Liver (tissue), 9 donors: Measurements from ENCODE around the gene IP6K2. TPM values are rescaled to one million over a fixed set of nuclear protein-coding genes. Genes with fewer than 3 reads are reported as not detected.
A peak's percentile ranks its signal among the peaks of the same experiment; 100 is the strongest.

Source experiments
- DNase-seq: peaks from one replicate; pipeline ENCODE4 v3.0.0-alpha.2; 2017; ENCODE audit warnings: low spot score
- H3K27ac ChIP-seq, 2 donors: one replicate each; pipeline ENCODE4 v1.7.0; 2013; ENCODE audit warnings: inconsistent platforms in 2 of 2, low read length in 2 of 2, control low read depth in 1 of 2, low read depth in 1 of 2, mild to moderate bottlenecking in 1 of 2
- H3K27me3 ChIP-seq, 4 donors: one replicate each; pipeline versions ENCODE4 v1.6.1 to v1.7.0; 2013; ENCODE audit warnings: low read length in 3 of 4, inconsistent platforms in 1 of 4, mild to moderate bottlenecking in 1 of 4, moderate library complexity in 1 of 4; ENCODE audit not compliant: control insufficient read depth in 4 of 4, insufficient read depth in 4 of 4
- H3K36me3 ChIP-seq, 4 donors: one replicate each; pipeline versions ENCODE4 v1.6.1 to v1.7.0; 2013; ENCODE audit warnings: low read length in 3 of 4, mild to moderate bottlenecking in 3 of 4, low read depth in 1 of 4, moderate library complexity in 1 of 4; ENCODE audit not compliant: control insufficient read depth in 4 of 4, insufficient read depth in 3 of 4
- H3K4me1 ChIP-seq, 4 donors: one replicate each; pipeline versions ENCODE4 v1.6.1 to v1.7.0; 2013; ENCODE audit warnings: low read length in 3 of 4, mild to moderate bottlenecking in 3 of 4, moderate library complexity in 1 of 4; ENCODE audit not compliant: control insufficient read depth in 4 of 4, insufficient read depth in 4 of 4
- H3K4me3 ChIP-seq, 3 donors: one replicate each; pipeline versions ENCODE4 v1.6.1 to v1.7.0; 2013; ENCODE audit warnings: low read length in 3 of 3, control low read depth in 1 of 3, low read depth in 1 of 3, mild to moderate bottlenecking in 1 of 3
- H3K9ac ChIP-seq, 2 donors: one replicate each; pipeline ENCODE4 v1.7.0; 2013; ENCODE audit warnings: low read length in 2 of 2, mild to moderate bottlenecking in 2 of 2, moderate library complexity in 2 of 2, control low read depth in 1 of 2, low read depth in 1 of 2
- H3K9me3 ChIP-seq, 4 donors: one replicate each; pipeline versions ENCODE4 v1.6.1 to v1.7.0; 2013; ENCODE audit warnings: low read length in 3 of 4; ENCODE audit not compliant: control insufficient read depth in 4 of 4
- ATF3 ChIP-seq: IDR thresholded peaks from 2 replicates; pipeline ENCODE4 v1.6.1; 2016; ENCODE audit warnings: antibody characterized with exemption
- CTCF ChIP-seq: fragments of 150-350 bp; IDR thresholded peaks from 2 replicates; pipeline ENCODE4 v1.5.1; 2017; ENCODE audit warnings: improper control_type of control experiment, low read depth, low read length; ENCODE audit not compliant: missing input control
- EGR1 ChIP-seq, 2 donors: IDR thresholded peaks; 2 replicates each; pipeline ENCODE4 v1.6.1; 2016 to 2018; ENCODE audit warnings: antibody characterized with exemption in 2 of 2, low read depth in 2 of 2
- FOXA1 ChIP-seq: IDR thresholded peaks from 2 replicates; pipeline ENCODE4 v1.6.1; 2016; ENCODE audit warnings: antibody characterized with exemption
- GABPA ChIP-seq, 2 donors: IDR thresholded peaks in 1 of 2; conservative IDR thresholded peaks in 1 of 2; 2 replicates each; pipeline ENCODE4 v1.6.1; 2016; ENCODE audit warnings: antibody characterized with exemption in 2 of 2, mild to moderate bottlenecking in 1 of 2, moderate library complexity in 1 of 2
- HNF4G ChIP-seq: IDR thresholded peaks from 2 replicates; pipeline ENCODE4 v1.6.1; 2016; ENCODE audit warnings: antibody characterized with exemption
- JUND ChIP-seq, 2 donors: IDR thresholded peaks; 2 replicates each; pipeline ENCODE4 v1.6.1; 2016; ENCODE audit warnings: antibody characterized with exemption in 2 of 2
- MAX ChIP-seq: IDR thresholded peaks from 2 replicates; pipeline ENCODE4 v1.6.1; 2016; ENCODE audit warnings: antibody characterized with exemption
- NR2F2 ChIP-seq: IDR thresholded peaks from 2 replicates; pipeline ENCODE4 v1.6.1; 2016; ENCODE audit warnings: antibody characterized with exemption
- RAD21 ChIP-seq, 2 donors: IDR thresholded peaks; 2 replicates each; pipeline ENCODE4 v1.6.1; 2016; ENCODE audit warnings: antibody characterized with exemption in 2 of 2, mild to moderate bottlenecking in 2 of 2
- REST ChIP-seq: IDR thresholded peaks from 2 replicates; pipeline ENCODE4 v1.6.1; 2016; ENCODE audit warnings: antibody characterized with exemption, mild to moderate bottlenecking
- YY1 ChIP-seq: IDR thresholded peaks from 2 replicates; pipeline ENCODE4 v1.6.1; 2016; ENCODE audit warnings: antibody characterized with exemption, mild to moderate bottlenecking
- ZBTB33 ChIP-seq: IDR thresholded peaks from 2 replicates; pipeline ENCODE4 v1.6.1; 2016; ENCODE audit warnings: antibody characterized with exemption
- WGBS: extraction: QIAGEN DNeasy Blood & Tissue Kit; methylation state at CpG from one replicate; pipeline ENCODE4 v1.1.7; 2013; 5-methylcytosine and 5-hydroxymethylcytosine counted together
- polyA plus RNA-seq, 2 donors: library from polyadenylated mRNA; stranded (reverse) in 1 of 2; unstranded in 1 of 2; fragments of 200-250 nt in 1 of 2; fragments of >200 nt in 1 of 2; fragmentation: Nextera tagmentation in 1 of 2; extraction: Ambion mirVana in 1 of 2; gene quantifications; one replicate each; pipeline versions ENCODE4 v1.2.1 to v1.2.3, GENCODE V29; 2013 to 2015
- total RNA-seq, 2 donors: library from RNA; depleted of rRNA; stranded (reverse); fragments of >200 nt; gene quantifications; one replicate each; pipeline ENCODE4 v1.2.3, GENCODE V29; 2014
- donor health status: healthy.
- donor health status: healthy.
- donor health status: healthy.
- donor health status: healthy.
- donor health status: healthy.

The IP6K2 gene
- total and polyA plus RNA-seq, 4 donors = 21.8 to 37.6 (median 24.3) TPM

GRCh38 chr3:48656061-48656840 lies 60.8 kb downstream of the IP6K2 start (continued):
- TF ChIP-seq MAX = no peak

GRCh38 chr3:48655606-48656005 lies 61.4 kb downstream of the IP6K2 start:
- H3K4me3 ChIP-seq = peak overlapping the region in 1 of 3 donors; percentile 59
- H3K36me3 ChIP-seq = no peaks in the 10 kb centered on the region
- 35% methylated on average over 30 of the region's 30 CpGs for WGBS
- peaks cover 0 to 9% (median under 1%) of the 10 kb centered on the region in 4 donors for H3K4me1 ChIP-seq
- H3K27ac ChIP-seq = no peak overlapping the region
- no peak for TF ChIP-seq NR2F2
- TF ChIP-seq HNF4G = no peak
- no peak for TF ChIP-seq MAX
- TF ChIP-seq ATF3 = no peak
- no peak for TF ChIP-seq ZBTB33
- TF ChIP-seq JUND (IDR thresholded peaks at IDR 0.05) = no peak
- no peak for TF ChIP-seq EGR1 (IDR thresholded peaks at IDR 0.05; ENCODE audit: low read depth in 2 of 2)
- TF ChIP-seq YY1 = no peak
- no peak for TF ChIP-seq GABPA (IDR thresholded peaks at IDR 0.05 in 1 of 2, conservative IDR thresholded peaks at IDR 0.05 in 1 of 2)
- no peak for TF ChIP-seq REST
- no peaks in the 10 kb centered on the region for H3K27me3 ChIP-seq
- no peak for DNase-seq
- H3K9ac ChIP-seq = no peak overlapping the region
- peaks cover 0 to under 1% (median 0%) of the 10 kb centered on the region in 4 donors for H3K9me3 ChIP-seq

GRCh38 chr3:48655063-48655462 lies 62.0 kb downstream of the IP6K2 start:
- no peaks in the 10 kb centered on the region for H3K27me3 ChIP-seq
- 97% methylated on average over 12 of the region's 12 CpGs for WGBS
- H3K9me3 ChIP-seq = no peaks in the 10 kb centered on the region
- H3K9ac ChIP-seq = no peak overlapping the region
- no peak overlapping the region for H3K4me3 ChIP-seq
- TF ChIP-seq ZBTB33 = no peak
- no peak for TF ChIP-seq GABPA (IDR thresholded peaks at IDR 0.05 in 1 of 2, conservative IDR thresholded peaks at IDR 0.05 in 1 of 2)
- TF ChIP-seq YY1 = no peak
- no peak for TF ChIP-seq CTCF
- TF ChIP-seq HNF4G = no peak
- no peak for TF ChIP-seq JUND (IDR thresholded peaks at IDR 0.05)
- TF ChIP-seq FOXA1 = no peak
- no peak for TF ChIP-seq RAD21 (IDR thresholded peaks at IDR 0.05)
- H3K4me1 ChIP-seq = peaks cover 0 to 9% (median under 1%) of the 10 kb centered on the region in 4 donors
- DNase-seq = no peak
- H3K36me3 ChIP-seq = no peaks in the 10 kb centered on the region
- no peak overlapping the region for H3K27ac ChIP-seq
